K562 (cell line): ENCODE data around the gene ATP6V1A. TPM values are rescaled to one million over a fixed set of nuclear protein-coding genes. Genes with fewer than 3 reads are reported as not detected.

Experiments
- ATAC-seq: fragments of 200-7000 bp; cut with Tn5 transposase; 3 replicates; pipeline ENCODE4 v1.9.1; 2020; ENCODE audit warnings: moderate library complexity
- BruUV-seq: library from RNA; stranded (reverse); fragments of 400-500 nt; replicated peaks from 2 replicates; lab custom pipeline; 2021; lab: Mats Ljungman, UMichigan
- CTCF ChIA-PET: fragments of 300-600 bp; formaldehyde crosslinking; extraction: SDS; loops from one replicate; lab custom pipeline; 2021; ENCODE audit warnings: low intra/inter-chr PET ratio; lab: Yijun Ruan, JAX
- POLR2A ChIA-PET: fragments of 300-600, 350-650 bp; sonication (Branson Sonifier 250); formaldehyde crosslinking; extraction: SDS; loops from one replicate; lab custom pipeline; 2021; ENCODE audit warnings: antibody characterized with exemption, inconsistent platforms; lab: Yijun Ruan, JAX
- DNase-seq, 4 experiments: peaks; one replicate each; pipeline versions ENCODE4 v3.0.0 to v3.0.0-alpha.2; 2011 to 2018; ENCODE audit warnings: low spot score in 3 of 4, mixed read lengths in 3 of 4; ENCODE audit errors: extremely low read depth in 1 of 4
- FAIRE-seq: peaks from 2 replicates; lab custom pipeline; 2011; peaks lifted over from hg19 to GRCh38; lab: Jason Lieb, UNC
- H2AFZ ChIP-seq: 2 replicates; pipeline ENCODE4 v1.6.0; 2011; ENCODE audit warnings: low read depth, low read length, control low read depth, inconsistent platforms
- H3K27ac ChIP-seq: fragments of 200-600 bp; 3 replicates; pipeline ENCODE4 v1.8.0; 2011; ENCODE audit warnings: low read depth, mild to moderate bottlenecking, control low read depth, inconsistent platforms, low read length, moderate library complexity, mixed read lengths; ENCODE audit errors: extremely low read depth
- H3K27me3 ChIP-seq, 2 experiments: fragments of 300-600 bp in 1 of 2; 2 replicates in 1 of 2; 3 replicates in 1 of 2; pipeline versions ENCODE4 v1.6.0 to v1.8.0; 2011; ENCODE audit warnings: inconsistent platforms in 2 of 2, low read length in 2 of 2, mild to moderate bottlenecking in 1 of 2, mixed read lengths in 1 of 2, moderate library complexity in 1 of 2; ENCODE audit not compliant: control insufficient read depth in 2 of 2, insufficient read depth in 2 of 2
- H3K36me3 ChIP-seq: fragments of 300-600 bp; 3 replicates; pipeline ENCODE4 v1.8.0; 2011; ENCODE audit warnings: mild to moderate bottlenecking, low read length, inconsistent platforms; ENCODE audit not compliant: control insufficient read depth, insufficient read depth
- H3K4me1 ChIP-seq, 2 experiments: fragments of 200-600 bp in 1 of 2; replicated peaks in 1 of 2; 2 replicates in 1 of 2; 3 replicates in 1 of 2; pipeline versions ENCODE4 v1.5.1 to v1.8.0; 2011; ENCODE audit warnings: inconsistent platforms in 2 of 2, low read length in 2 of 2, mild to moderate bottlenecking in 1 of 2, mixed read lengths in 1 of 2, moderate library complexity in 1 of 2; ENCODE audit not compliant: control insufficient read depth in 2 of 2, insufficient read depth in 2 of 2
- H3K4me2 ChIP-seq: 2 replicates; pipeline ENCODE4 v1.6.1; 2011; ENCODE audit warnings: low read length, control low read depth, inconsistent platforms, mixed read lengths; ENCODE audit not compliant: insufficient read depth
- H3K4me3 ChIP-seq: fragments of 200-600 bp; sonication (generic), shearing (Covaris generic); 2 replicates; pipeline ENCODE4 v1.5.1; 2016; ENCODE audit warnings: control low read depth, inconsistent platforms
- H3K79me2 ChIP-seq: fragments of 200-600 bp; 3 replicates; pipeline ENCODE4 v1.8.0; 2011; ENCODE audit warnings: low read length, inconsistent platforms; ENCODE audit not compliant: control insufficient read depth, insufficient read depth
- H3K9ac ChIP-seq, 2 experiments: 2 replicates each; pipeline versions ENCODE4 v1.6.0 to v1.6.1; 2011; ENCODE audit warnings: low read depth in 2 of 2, low read length in 2 of 2, control low read depth in 1 of 2, inconsistent platforms in 1 of 2, mild to moderate bottlenecking in 1 of 2, mixed read lengths in 1 of 2; ENCODE audit not compliant: insufficient read depth in 1 of 2
- H3K9me1 ChIP-seq: one replicate; pipeline ENCODE4 v1.6.0; 2011; ENCODE audit warnings: inconsistent platforms, mild to moderate bottlenecking, low read length, moderate library complexity; ENCODE audit not compliant: control insufficient read depth, insufficient read depth
- H3K9me3 ChIP-seq: replicated peaks from 2 replicates; pipeline ENCODE4 v1.5.1; 2011; ENCODE audit warnings: low read depth, low read length, inconsistent platforms; ENCODE audit not compliant: control insufficient read depth, insufficient read depth
- H4K20me1 ChIP-seq: replicated peaks from 2 replicates; pipeline ENCODE4 v1.6.1; 2011; ENCODE audit warnings: low read length, inconsistent platforms, mixed read lengths; ENCODE audit not compliant: control insufficient read depth, insufficient read depth
- ATF3 ChIP-seq, 2 experiments: fragments of 450-650 bp in 1 of 2; sonication (generic) in 1 of 2; formaldehyde crosslinking in 1 of 2; IDR thresholded peaks in 1 of 2; conservative IDR thresholded peaks in 1 of 2; 2 replicates each; pipeline versions ENCODE4 v1.6.1 to v1.8.1; 2016 to 2023; ENCODE audit warnings: mild to moderate bottlenecking in 2 of 2, moderate library complexity in 2 of 2, inconsistent platforms in 1 of 2, missing genetic modification reagents in 1 of 2
- EP300 ChIP-seq: IDR thresholded peaks from 2 replicates; pipeline ENCODE4 v1.6.1; 2012; ENCODE audit warnings: low read length, improper control_type of control experiment
- KDM1A ChIP-seq, 2 experiments: fragments of 450-650 bp; IDR thresholded peaks; 2 replicates each; pipeline ENCODE4 v1.6.1; 2016; ENCODE audit warnings: mild to moderate bottlenecking in 2 of 2
- MEIS2 ChIP-seq: fragments of 450-650 bp; IDR thresholded peaks from 2 replicates; pipeline ENCODE4 v1.6.1; 2014; ENCODE audit warnings: mild to moderate bottlenecking; ENCODE audit not compliant: partially characterized antibody
- MTF1 ChIP-seq: fragments of 250-450 bp; sonication (Bioruptor Pico); IDR thresholded peaks from 2 replicates; pipeline ENCODE4 v1.9.0; 2021; ENCODE audit warnings: moderate library complexity, mild to moderate bottlenecking, inconsistent platforms, borderline replicate concordance
- NFATC3 ChIP-seq: fragments of 450-650 bp; IDR thresholded peaks from 2 replicates; pipeline ENCODE4 v1.6.1; 2017; ENCODE audit warnings: mild to moderate bottlenecking
- NRF1 ChIP-seq, 2 experiments: fragments of 450-650 bp; IDR thresholded peaks in 1 of 2; conservative IDR thresholded peaks in 1 of 2; 2 replicates each; pipeline ENCODE4 v1.6.1; 2014; ENCODE audit warnings: mild to moderate bottlenecking in 2 of 2
- PBX2 ChIP-seq, 2 experiments: IDR thresholded peaks in 1 of 2; conservative IDR thresholded peaks in 1 of 2; 2 replicates each; pipeline ENCODE4 v1.6.1; 2016; ENCODE audit warnings: low read depth in 2 of 2, mild to moderate bottlenecking in 1 of 2, missing compliant biosample characterization in 1 of 2, missing genetic modification characterization in 1 of 2, moderate library complexity in 1 of 2
- PKNOX1 ChIP-seq: fragments of 450-650 bp; IDR thresholded peaks from 2 replicates; pipeline ENCODE4 v1.6.1; 2016
- PRPF4 ChIP-seq: fragments of 200-400 bp; formaldehyde crosslinking; IDR thresholded peaks from one replicate; pipeline ENCODE4 v1.6.1; 2017; ENCODE audit warnings: low read length, low read depth, mild to moderate bottlenecking; ENCODE audit not compliant: insufficient read depth, poor library complexity, severe bottlenecking
- RCOR1 ChIP-seq, 2 experiments: IDR thresholded peaks; 2 replicates each; pipeline ENCODE4 v1.6.1; 2012; ENCODE audit warnings: low read depth in 2 of 2, low read length in 2 of 2, borderline replicate concordance in 1 of 2, improper control_type of control experiment in 1 of 2
- SLC30A9 ChIP-seq: fragments of 250-450 bp; sonication (Bioruptor Pico); IDR thresholded peaks from 2 replicates; pipeline ENCODE4 v1.8.0; 2022; ENCODE audit warnings: mild to moderate bottlenecking, moderate library complexity
- TBP ChIP-seq: optimal IDR thresholded peaks from 2 replicates; pipeline ENCODE3; 2011; ENCODE audit warnings: low read depth, low read length, improper control_type of control experiment
- ZC3H11A ChIP-seq: IDR thresholded peaks from 2 replicates; pipeline ENCODE4 v1.6.1; 2012; ENCODE audit warnings: low read depth, low read length, improper control_type of control experiment
- ZEB2 ChIP-seq: fragments of 450-650 bp; IDR thresholded peaks from 2 replicates; pipeline ENCODE4 v1.6.1; 2016
- ZNF12 ChIP-seq: sonication (generic); formaldehyde crosslinking; IDR thresholded peaks from 2 replicates; pipeline ENCODE4 v1.4.0; 2020; ENCODE audit warnings: mild to moderate bottlenecking, missing genetic modification reagents
- ZNF121 ChIP-seq: sonication (generic); formaldehyde crosslinking; conservative IDR thresholded peaks from 2 replicates; pipeline ENCODE4 v1.8.0; 2022; ENCODE audit warnings: missing genetic modification reagents
- ZNF75A ChIP-seq: fragments of 450-650 bp; formaldehyde crosslinking; IDR thresholded peaks from 2 replicates; pipeline ENCODE4 v1.4.0; 2020; ENCODE audit warnings: mild to moderate bottlenecking
- WGBS: fragments of 100-300 bp; shearing (Covaris generic); methylation state at CpG from one replicate; pipeline ENCODE4 v1.1.6; 2016; ENCODE audit warnings: low coverage, mixed read lengths; ENCODE audit not compliant: insufficient coverage; ENCODE audit errors: missing lambda C conversion rate; 5-methylcytosine and 5-hydroxymethylcytosine counted together
- in situ Hi-C: fragments of 300-500 bp; cut with MboI; formaldehyde crosslinking; loops from 4 replicates; pipeline ENCODE4 v1.15.0; 2018; ENCODE audit warnings: inconsistent platforms, mixed read lengths
- intact Hi-C: fragments of 100-400 bp; cut with micrococcal nuclease; formaldehyde crosslinking; loops from 2 replicates; pipeline ENCODE4 v1.14.2; 2022
- polyA plus RNA-seq, 8 experiments: library from polyadenylated mRNA; depleted of rRNA in 4 of 8; stranded (reverse) in 5 of 8; unstranded in 3 of 8; fragments of >200 nt; fragmentation: Nextera tagmentation in 2 of 8; fragmentation: Illumina TruSeq in 1 of 8; extraction: Ambion mirVana in 2 of 8; extraction: Trizol in 1 of 8; gene quantifications; 2 replicates each; pipeline versions ENCODE4 v1.2.1 to v1.2.3, GENCODE V29; 2011 to 2014; ENCODE audit warnings: inconsistent platforms in 1 of 8, missing spikeins in 1 of 8
- total RNA-seq, 7 experiments: library from RNA; depleted of rRNA in 6 of 7; stranded (reverse); fragments of >200 nt in 6 of 7; fragmentation: Illumina TruSeq in 2 of 7; extraction: Trizol in 2 of 7; gene quantifications; 2 replicates each; pipeline versions ENCODE4 v1.2.1 to v1.2.3, GENCODE V29; 2011 to 2021; ENCODE audit warnings: low replicate concordance in 1 of 7

Gene ATP6V1A
- total and polyA plus RNA-seq, 9 of the 15 experiments (the other 6 are each of a cell fraction or from before 2014, with no cell fraction given), result 23.6 to 57.1 (median 39.9) TPM

GRCh38 chr3:113825090-113825489 lies 78.3 kb downstream of the ATP6V1A start:
- in situ Hi-C loops (no loop called here), intact Hi-C loops (no loop called here)
- CTCF ChIA-PET, result no interaction called here
- Histone ChIP-seq H3K9me3 (no peaks in the 10 kb centered on the region), H3K9ac (no peak overlapping the region), H3K27me3 (peaks cover 0 to 11% of the 10 kb centered on the region in 2 experiments; a peak in 2 of 5 replicates), H3K9me1 (no peaks in the 10 kb centered on the region), H3K79me2 (no peaks in the 10 kb centered on the region), H3K36me3 (no peaks in the 10 kb centered on the region), H3K4me2 (no peak overlapping the region), H3K4me1 (no peaks in the 10 kb centered on the region; a peak in 1 of 5 replicates), H4K20me1 (no peaks in the 10 kb centered on the region), H2AFZ (no peak overlapping the region), H3K4me3 (no peak overlapping the region), H3K27ac (no peak overlapping the region)
- WGBS, result 5% methylated on average over 2 of the region's 2 CpGs
- BruUV-seq, result no TSS peak
- POLR2A ChIA-PET, result no interaction called here
- FAIRE-seq (no peak), DNase-seq (peak; percentile 6 to 10 (median 8)), ATAC-seq (peak; percentile 65)
- TF ChIP-seq ZNF75A (CRISPR knock-in tag) (no peak), ATF3 (IDR thresholded peaks at IDR 0.05) (peak; percentile 37; the same call in 1 of the 2 replicates), ATF3 (CRISPR knock-in tag; conservative IDR thresholded peaks at IDR 0.05) (no peak), RCOR1 (IDR thresholded peaks at IDR 0.05; ENCODE audit: borderline replicate concordance in 1 of 2, low read depth in 2 of 2, low read length in 2 of 2) (peak in 1 of 2 experiments; percentile 64; a peak in 1 of 4 replicates), NFATC3 (no peak), PBX2 (CRISPR knock-in tag; IDR thresholded peaks at IDR 0.05; ENCODE audit: low read depth) (no peak), PBX2 (tag; conservative IDR thresholded peaks at IDR 0.05; ENCODE audit: low read depth) (peak; percentile 88), PKNOX1 (peak; percentile 24; the same call in 1 of the 2 replicates), NRF1 (conservative IDR thresholded peaks at IDR 0.05 in 1 of 2, IDR thresholded peaks at IDR 0.05 in 1 of 2) (no peak), ZC3H11A (no peak), TBP (no peak), ZNF121 (no peak), EP300 (no peak), MEIS2 (peak; percentile 93), MTF1 (no peak), SLC30A9 (no peak), KDM1A (IDR thresholded peaks at IDR 0.05) (peak in 1 of 2 experiments; percentile 39; a peak in 1 of 4 replicates), ZNF12 (CRISPR knock-in tag) (no peak), ZEB2 (no peak), PRPF4 (no peak)
